ENCODE measurements around the gene SLC30A3. TPM values are rescaled to one million over a fixed set of nuclear protein-coding genes. Genes with fewer than 3 reads are reported as not detected.

SLC30A3 gene
- total RNA-seq, 3 donors from 2014 or later (not counting 1 experiment from before 2014, with no cell fraction given), result not detected

DNA sequence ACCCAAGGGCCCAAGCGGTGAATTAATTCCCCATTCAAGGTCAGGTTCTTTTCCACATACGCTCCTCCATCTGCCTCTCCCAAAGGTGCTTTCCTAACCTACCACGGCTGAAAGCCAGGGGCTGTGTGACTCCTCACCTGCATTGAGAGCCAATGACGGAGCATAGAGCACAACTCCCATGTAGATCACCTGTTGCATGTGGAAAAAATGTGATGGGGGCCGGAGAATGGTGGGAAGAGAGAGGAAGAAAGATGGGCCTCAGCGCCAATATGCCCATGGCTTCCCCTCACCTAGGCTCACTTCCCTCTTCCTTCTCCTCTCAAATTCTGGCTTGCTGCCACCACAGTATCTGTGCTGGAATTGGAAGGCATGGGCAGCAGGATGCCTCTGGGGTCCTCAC lies 56.5 kb downstream of the SLC30A3 start:
- Histone ChIP-seq H3K4me3 (ENCODE audit: low read length) (no peak overlapping the region), H3K9me3 (ENCODE audit: control insufficient read depth, insufficient read depth, low read length) (no peaks in the 10 kb centered on the region), H3K27ac (ENCODE audit: low read length) (no peak overlapping the region), H3K4me1 (ENCODE audit: control insufficient read depth, insufficient read depth, low read length) (peaks cover 5% of the 10 kb centered on the region), H3K27me3 (ENCODE audit: control insufficient read depth, insufficient read depth, low read length) (no peaks in the 10 kb centered on the region), H3K36me3 (ENCODE audit: control insufficient read depth, insufficient read depth, low read length) (peaks cover 48% of the 10 kb centered on the region)
- TF ChIP-seq, protein P1, sequence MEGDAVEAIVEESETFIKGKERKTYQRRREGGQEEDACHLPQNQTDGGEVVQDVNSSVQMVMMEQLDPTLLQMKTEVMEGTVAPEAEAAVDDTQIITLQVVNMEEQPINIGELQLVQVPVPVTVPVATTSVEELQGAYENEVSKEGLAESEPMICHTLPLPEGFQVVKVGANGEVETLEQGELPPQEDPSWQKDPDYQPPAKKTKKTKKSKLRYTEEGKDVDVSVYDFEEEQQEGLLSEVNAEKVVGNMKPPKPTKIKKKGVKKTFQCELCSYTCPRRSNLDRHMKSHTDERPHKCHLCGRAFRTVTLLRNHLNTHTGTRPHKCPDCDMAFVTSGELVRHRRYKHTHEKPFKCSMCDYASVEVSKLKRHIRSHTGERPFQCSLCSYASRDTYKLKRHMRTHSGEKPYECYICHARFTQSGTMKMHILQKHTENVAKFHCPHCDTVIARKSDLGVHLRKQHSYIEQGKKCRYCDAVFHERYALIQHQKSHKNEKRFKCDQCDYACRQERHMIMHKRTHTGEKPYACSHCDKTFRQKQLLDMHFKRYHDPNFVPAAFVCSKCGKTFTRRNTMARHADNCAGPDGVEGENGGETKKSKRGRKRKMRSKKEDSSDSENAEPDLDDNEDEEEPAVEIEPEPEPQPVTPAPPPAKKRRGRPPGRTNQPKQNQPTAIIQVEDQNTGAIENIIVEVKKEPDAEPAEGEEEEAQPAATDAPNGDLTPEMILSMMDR (IDR thresholded peaks at IDR 0.05), result no peak
- H3K4me1 Mint-ChIP-seq, result peaks cover 5 to 12% of the 10 kb centered on the region in 2 donors
- no peaks in the 10 kb centered on the region for H3K27me3 Mint-ChIP-seq (ENCODE audit: low read depth in 2 of 2)
- H3K36me3 Mint-ChIP-seq, result peaks cover 12% of the 10 kb centered on the region
- DNase-seq (no peak), ATAC-seq (no peak)
- intact Hi-C loops (cut with micrococcal nuclease), result no loop called here
- H3K4me3 Mint-ChIP-seq, result no peak overlapping the region
- no peaks in the 10 kb centered on the region for H3K9me3 Mint-ChIP-seq
- no peak overlapping the region for H3K27ac Mint-ChIP-seq
- 93% methylated on average over 4 of the region's 6 CpGs for WGBS (ENCODE audit: insufficient coverage)

DNA sequence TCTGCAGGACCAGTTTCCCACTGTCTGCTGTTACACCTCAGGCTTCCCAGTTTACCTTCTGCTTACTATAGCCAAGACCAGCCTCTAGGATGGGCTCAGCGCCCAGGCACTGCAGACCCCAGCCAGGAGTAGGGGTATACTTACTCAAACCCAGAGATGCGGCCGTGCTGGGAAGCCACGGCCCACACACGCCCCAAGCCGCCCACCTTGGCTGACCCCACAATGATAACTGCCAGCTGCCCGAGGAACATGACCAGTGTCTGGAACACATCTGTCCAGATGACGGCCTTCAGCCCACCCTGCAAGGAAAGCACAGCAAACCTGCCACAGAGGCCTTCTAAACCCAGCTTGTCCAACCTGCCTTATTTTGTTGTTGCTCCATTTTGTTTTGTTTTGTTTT lies 57.6 kb downstream of the SLC30A3 start:
- H3K36me3 Mint-ChIP-seq, result peaks cover 12% of the 10 kb centered on the region

DNA sequence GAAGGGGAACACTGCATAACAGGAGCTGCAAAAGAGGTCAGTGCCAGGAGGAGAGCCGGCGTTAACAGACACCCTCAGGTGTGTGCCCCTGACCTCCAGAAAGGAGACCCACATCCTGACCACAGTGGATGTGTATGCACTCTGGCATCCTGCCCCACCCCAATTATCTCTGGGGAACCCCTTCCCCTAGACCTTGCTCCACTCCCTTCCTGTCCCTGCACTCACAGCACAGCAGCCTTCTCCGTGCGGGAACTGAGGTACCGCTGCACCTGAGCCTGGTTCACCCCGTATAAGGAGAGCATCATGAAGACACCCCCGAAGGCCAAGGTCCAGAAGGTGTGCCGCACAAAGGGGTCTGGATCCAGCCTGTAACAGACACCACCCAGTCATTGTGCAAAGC lies 58.3 kb downstream of the SLC30A3 start:
- Histone ChIP-seq H3K27ac (ENCODE audit: low read length) (no peak overlapping the region), H3K9me3 (ENCODE audit: control insufficient read depth, insufficient read depth, low read length) (no peaks in the 10 kb centered on the region), H3K27me3 (ENCODE audit: control insufficient read depth, insufficient read depth, low read length) (no peaks in the 10 kb centered on the region), H3K36me3 (ENCODE audit: control insufficient read depth, insufficient read depth, low read length) (peaks cover 52% of the 10 kb centered on the region), H3K4me1 (ENCODE audit: control insufficient read depth, insufficient read depth, low read length) (no peaks in the 10 kb centered on the region), H3K4me3 (ENCODE audit: low read length) (no peak overlapping the region)
- H3K4me1 Mint-ChIP-seq, result peaks cover 4 to 5% of the 10 kb centered on the region in 2 donors
- H3K36me3 Mint-ChIP-seq, result peaks cover 12% of the 10 kb centered on the region
- H3K4me3 Mint-ChIP-seq, result no peak overlapping the region
- no peaks in the 10 kb centered on the region for H3K9me3 Mint-ChIP-seq
- intact Hi-C loops (cut with micrococcal nuclease), result no loop called here
- no peaks in the 10 kb centered on the region for H3K27me3 Mint-ChIP-seq (ENCODE audit: low read depth in 2 of 2)
- TF ChIP-seq, protein P1 (IDR thresholded peaks at IDR 0.05), result no peak
- DNase-seq, result no peak
- no peak for ATAC-seq
- 84% methylated on average over 8 of the region's 8 CpGs for WGBS (ENCODE audit: insufficient coverage)
- no peak overlapping the region for H3K27ac Mint-ChIP-seq

More for the DNA sequence above, 57.6 kb downstream of the SLC30A3 start:
- intact Hi-C loops (cut with micrococcal nuclease), result no loop called here
- ATAC-seq (no peak), DNase-seq (no peak)
- peaks cover 5 to 9% of the 10 kb centered on the region in 2 donors for H3K4me1 Mint-ChIP-seq
- no peaks in the 10 kb centered on the region for H3K27me3 Mint-ChIP-seq (ENCODE audit: low read depth in 2 of 2)
- H3K27ac Mint-ChIP-seq, result no peak overlapping the region
- Histone ChIP-seq H3K9me3 (ENCODE audit: control insufficient read depth, insufficient read depth, low read length) (no peaks in the 10 kb centered on the region), H3K36me3 (ENCODE audit: control insufficient read depth, insufficient read depth, low read length) (peaks cover 50% of the 10 kb centered on the region), H3K27me3 (ENCODE audit: control insufficient read depth, insufficient read depth, low read length) (no peaks in the 10 kb centered on the region), H3K27ac (ENCODE audit: low read length) (no peak overlapping the region), H3K4me3 (ENCODE audit: low read length) (no peak overlapping the region), H3K4me1 (ENCODE audit: control insufficient read depth, insufficient read depth, low read length) (no peaks in the 10 kb centered on the region)
- no peaks in the 10 kb centered on the region for H3K9me3 Mint-ChIP-seq
- 95% methylated on average over 8 of the region's 8 CpGs for WGBS (ENCODE audit: insufficient coverage)
- H3K4me3 Mint-ChIP-seq, result no peak overlapping the region
- TF ChIP-seq, protein P1 (IDR thresholded peaks at IDR 0.05), result no peak

DNA sequence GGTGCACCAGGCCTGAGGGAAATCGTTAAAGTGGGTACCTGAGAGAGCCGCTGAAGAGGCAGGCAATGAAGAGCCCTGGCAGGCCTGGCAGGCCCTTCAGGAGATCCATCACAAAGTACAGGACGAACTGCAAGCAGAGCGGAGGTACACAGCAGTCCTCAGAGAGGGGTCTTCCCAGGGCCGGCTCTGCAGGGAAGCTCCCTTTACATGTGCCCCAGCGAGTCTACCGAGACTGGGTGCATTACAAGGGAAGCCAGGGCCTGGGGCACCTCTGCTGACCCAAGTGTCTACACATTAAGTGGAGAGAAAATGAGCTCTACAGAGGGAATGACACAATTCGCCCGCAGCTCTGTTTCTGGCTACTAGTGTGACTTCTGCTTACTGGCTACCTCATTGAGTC lies 59.1 kb downstream of the SLC30A3 start:
- peaks cover 50% of the 10 kb centered on the region for H3K36me3 ChIP-seq (ENCODE audit: control insufficient read depth, insufficient read depth, low read length)
- no peaks in the 10 kb centered on the region for H3K9me3 Mint-ChIP-seq
- peaks cover 12% of the 10 kb centered on the region for H3K36me3 Mint-ChIP-seq
- intact Hi-C loops (cut with micrococcal nuclease), result no loop called here
- H3K27me3 ChIP-seq (ENCODE audit: control insufficient read depth, insufficient read depth, low read length), result no peaks in the 10 kb centered on the region
- 97% methylated on average over 9 of the region's 9 CpGs for WGBS (ENCODE audit: insufficient coverage)
- no peak overlapping the region for H3K4me3 Mint-ChIP-seq
- DNase-seq (no peak), ATAC-seq (no peak)
- no peaks in the 10 kb centered on the region for H3K9me3 ChIP-seq (ENCODE audit: control insufficient read depth, insufficient read depth, low read length)
- no peaks in the 10 kb centered on the region for H3K27me3 Mint-ChIP-seq (ENCODE audit: low read depth in 2 of 2)
- no peak overlapping the region for H3K27ac ChIP-seq (ENCODE audit: low read length)
- TF ChIP-seq, protein P1 (IDR thresholded peaks at IDR 0.05), result no peak
- H3K4me3 ChIP-seq (ENCODE audit: low read length), result no peak overlapping the region
- peaks cover 0 to 5% of the 10 kb centered on the region in 2 donors for H3K4me1 Mint-ChIP-seq
- H3K27ac Mint-ChIP-seq, result no peak overlapping the region
- no peaks in the 10 kb centered on the region for H3K4me1 ChIP-seq (ENCODE audit: control insufficient read depth, insufficient read depth, low read length)
